Gastrocnemius medialis (tissue), 4 donors: ENCODE results near the gene RNF213.

Experiments
- CTCF ChIP-seq, 5 experiments: fragments of 450-650 bp in 3 of 5; fragments of 200-600 bp in 2 of 5; sonication (generic) in 2 of 5; IDR thresholded peaks in 4 of 5; conservative IDR thresholded peaks in 1 of 5; 1 replicate in 4 of 5; 2 replicates in 1 of 5; pipeline ENCODE4 v1.5.1; 2016 to 2019; ENCODE audit warnings: antibody characterized with exemption in 5 of 5, mild to moderate bottlenecking in 3 of 5, moderate library complexity in 3 of 5
- POLR2A ChIP-seq, 2 donors: fragments of 450-650 bp; IDR thresholded peaks; one replicate each; pipeline ENCODE4 v1.6.1; 2017; ENCODE audit warnings: antibody characterized with exemption in 2 of 2, mild to moderate bottlenecking in 2 of 2, moderate library complexity in 2 of 2

DNA sequence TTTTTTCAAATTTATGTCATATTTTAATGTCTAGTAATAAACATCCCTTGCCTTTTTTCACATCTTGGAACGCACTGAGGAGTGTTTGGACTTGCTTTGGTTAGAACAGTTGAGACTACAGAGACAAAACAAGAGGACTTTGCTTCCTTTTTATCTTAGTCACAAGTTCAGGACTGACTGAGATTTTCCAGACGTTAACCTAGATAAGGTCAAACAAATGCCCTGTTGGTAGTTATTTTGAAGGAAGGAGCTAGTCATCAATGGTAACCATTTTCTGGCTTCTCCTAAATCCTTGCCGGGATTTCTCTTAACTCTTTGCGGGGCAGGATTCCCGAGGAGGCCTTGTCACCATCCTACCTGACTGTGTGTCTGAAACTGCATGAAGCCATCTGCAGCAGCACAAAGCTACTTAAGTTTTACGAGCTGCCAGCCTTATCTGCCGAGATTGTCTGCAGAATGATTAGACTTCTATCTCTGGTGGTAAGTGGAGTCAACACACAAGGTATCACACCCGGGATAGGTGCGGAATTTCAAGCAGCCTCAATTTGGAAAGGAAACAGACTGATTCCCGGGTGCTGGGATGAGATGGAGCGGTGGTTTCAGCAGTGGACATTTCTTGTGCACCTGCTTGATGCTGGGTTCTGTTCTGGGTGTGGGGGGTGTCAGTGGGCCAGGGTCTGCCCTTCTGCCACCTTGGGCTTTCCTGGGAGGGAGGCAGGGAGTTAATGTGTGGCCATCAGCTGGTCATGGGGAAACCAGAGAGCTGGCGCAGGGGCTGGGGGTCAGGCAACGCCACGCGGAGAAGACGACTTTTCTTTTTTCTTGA is 48.3 kb downstream of the RNF213 start:
- TF ChIP-seq CTCF (IDR thresholded peaks at IDR 0.05 in 4 of 5, conservative IDR thresholded peaks at IDR 0.05 in 1 of 5) (no peak), POLR2A (IDR thresholded peaks at IDR 0.05) (no peak)
